HepG2 (cell line): Measurements from ENCODE around the gene GRIN2D. TPM values are rescaled to one million over a fixed set of nuclear protein-coding genes. Genes with fewer than 3 reads are reported as not detected.
A peak's percentile ranks its signal among the peaks of the same experiment; 100 is the strongest.

Experiments used
- ARID4A ChIP-seq: sonication (generic); formaldehyde crosslinking; IDR thresholded peaks from 2 replicates; pipeline ENCODE4 v1.5.0; 2020; ENCODE audit warnings: mild to moderate bottlenecking, missing genetic modification reagents, borderline replicate concordance
- ARNT2 ChIP-seq: sonication (generic); formaldehyde crosslinking; IDR thresholded peaks from 2 replicates; pipeline ENCODE4 v1.8.0; 2022; ENCODE audit warnings: mild to moderate bottlenecking, low read depth, missing genetic modification reagents, moderate library complexity
- CREM ChIP-seq, 2 experiments: sonication (generic) in 1 of 2; formaldehyde crosslinking in 1 of 2; IDR thresholded peaks; 2 replicates each; pipeline versions ENCODE4 v1.4.0 to v1.6.1; 2016 to 2020; ENCODE audit warnings: antibody characterized with exemption in 1 of 2, mild to moderate bottlenecking in 1 of 2, missing genetic modification reagents in 1 of 2
- EEA1 ChIP-seq: sonication (generic); formaldehyde crosslinking; IDR thresholded peaks from 2 replicates; pipeline ENCODE4 v1.5.1; 2020; ENCODE audit warnings: mild to moderate bottlenecking, missing genetic modification reagents, borderline replicate concordance
- GATA4 ChIP-seq: sonication (generic); IDR thresholded peaks from 2 replicates; pipeline ENCODE4 v1.6.1; 2016; ENCODE audit warnings: antibody characterized with exemption, low read depth, borderline replicate concordance
- GATAD2A ChIP-seq: IDR thresholded peaks from 2 replicates; pipeline ENCODE4 v1.6.1; 2016
- GFI1 ChIP-seq: sonication (generic); formaldehyde crosslinking; IDR thresholded peaks from 2 replicates; pipeline ENCODE4 v1.5.0; 2020; ENCODE audit warnings: missing genetic modification reagents, mild to moderate bottlenecking, borderline replicate concordance
- IRF1 ChIP-seq: sonication (generic); formaldehyde crosslinking; IDR thresholded peaks from 2 replicates; pipeline ENCODE4 v1.4.0; 2020; ENCODE audit warnings: low read depth, mild to moderate bottlenecking, missing genetic modification reagents
- JARID2 ChIP-seq: sonication (generic); formaldehyde crosslinking; IDR thresholded peaks from 2 replicates; pipeline ENCODE4 v1.8.1; 2023; ENCODE audit warnings: missing genetic modification reagents, inconsistent platforms; ENCODE audit not compliant: insufficient replicate concordance
- SAP130 ChIP-seq: IDR thresholded peaks from 2 replicates; pipeline ENCODE4 v1.6.1; 2016; ENCODE audit warnings: low read depth
- SNAPC2 ChIP-seq: sonication (generic); formaldehyde crosslinking; IDR thresholded peaks from 2 replicates; pipeline ENCODE4 v1.8.1; 2022; ENCODE audit warnings: mild to moderate bottlenecking, missing genetic modification reagents
- TBL1XR1 ChIP-seq: fragments of 150-350 bp; IDR thresholded peaks from 2 replicates; pipeline ENCODE4 v1.6.1; 2014; ENCODE audit warnings: borderline replicate concordance, low read length; ENCODE audit not compliant: partially characterized antibody
- TFDP1 ChIP-seq: IDR thresholded peaks from 2 replicates; pipeline ENCODE4 v1.6.1; 2016; ENCODE audit warnings: missing compliant biosample characterization, missing genetic modification reagents, borderline replicate concordance
- TOPORS ChIP-seq: sonication (generic); formaldehyde crosslinking; IDR thresholded peaks from 2 replicates; pipeline ENCODE4 v1.8.0; 2023; ENCODE audit warnings: mild to moderate bottlenecking, missing genetic modification reagents
- ZIK1 ChIP-seq: sonication (generic); formaldehyde crosslinking; IDR thresholded peaks from 2 replicates; pipeline ENCODE4 v1.5.0; 2020; ENCODE audit warnings: mild to moderate bottlenecking, low read depth, missing genetic modification reagents, borderline replicate concordance
- ZMAT5 ChIP-seq: sonication (generic); formaldehyde crosslinking; IDR thresholded peaks from 2 replicates; pipeline ENCODE4 v1.5.0; 2020; ENCODE audit warnings: mild to moderate bottlenecking, low read depth, missing genetic modification reagents, borderline replicate concordance
- ZNF414 ChIP-seq: sonication (generic); formaldehyde crosslinking; IDR thresholded peaks from 2 replicates; pipeline ENCODE4 v1.5.0; 2020; ENCODE audit warnings: missing genetic modification reagents
- ZNF607 ChIP-seq: sonication (generic); formaldehyde crosslinking; IDR thresholded peaks from 2 replicates; pipeline ENCODE4 v1.5.1; 2020; ENCODE audit warnings: missing genetic modification reagents, mild to moderate bottlenecking, borderline replicate concordance
- ZNF691 ChIP-seq: sonication (generic); formaldehyde crosslinking; IDR thresholded peaks from 2 replicates; pipeline ENCODE4 v1.4.0; 2020; ENCODE audit warnings: missing genetic modification reagents, low read depth, mild to moderate bottlenecking, borderline replicate concordance
- ZSCAN30 ChIP-seq: sonication (generic); formaldehyde crosslinking; IDR thresholded peaks from 2 replicates; pipeline ENCODE4 v1.5.0; 2020; ENCODE audit warnings: mild to moderate bottlenecking, missing genetic modification reagents
- polyA plus RNA-seq, 8 experiments: library from polyadenylated mRNA; depleted of rRNA in 3 of 8; stranded (reverse) in 7 of 8; unstranded in 1 of 8; fragments of >200 nt; fragmentation: Illumina TruSeq in 4 of 8; extraction: Trizol in 4 of 8; gene quantifications; 2 replicates each; pipeline versions ENCODE4 v1.2.1 to v1.2.3, GENCODE V29; 2011 to 2016; ENCODE audit warnings: low read depth in 4 of 8, missing spikeins in 1 of 8, mixed read lengths in 1 of 8; ENCODE audit not compliant: insufficient read depth in 1 of 8
- total RNA-seq, 5 experiments: library from RNA; depleted of rRNA; stranded (reverse); fragments of >200 nt; fragmentation: Illumina TruSeq; extraction: Trizol; gene quantifications; 2 replicates each; pipeline ENCODE4 v1.2.3, GENCODE V29; 2016; ENCODE audit warnings: low read depth in 1 of 5

The GRIN2D gene
- total and polyA plus RNA-seq, 2 of the 13 experiments (the other 11 are each of a cell fraction or from before 2014, with no cell fraction given): 0.02 to 0.13 TPM

- TF ChIP-seq GATA4: no peak
- TF ChIP-seq TBL1XR1: no peak
- TF ChIP-seq GATAD2A: 0 out of 2 replicates have a peak, but pooled peaks have one; percentile 11
- 0 out of 2 replicates have a peak, but pooled peaks have one; percentile 60 for TF ChIP-seq ZNF607 (CRISPR knock-in tag)
- peak; percentile 59 for TF ChIP-seq CREM (IDR thresholded peaks at IDR 0.05)
- TF ChIP-seq CREM (CRISPR knock-in tag; IDR thresholded peaks at IDR 0.05): no peak
- TF ChIP-seq ZMAT5: no peak
- no peak for TF ChIP-seq EEA1 (CRISPR knock-in tag)
- TF ChIP-seq ZNF414 (CRISPR knock-in tag): no peak
- peak; percentile 58 for TF ChIP-seq SAP130 (CRISPR knock-in tag)
- TF ChIP-seq ARNT2 (CRISPR knock-in tag): no peak
- 0 out of 2 replicates have a peak, but pooled peaks have one; percentile 42 for TF ChIP-seq ZIK1 (CRISPR knock-in tag)
- peak; percentile 75; the same call in 1 of the 2 replicates for TF ChIP-seq SNAPC2 (CRISPR knock-in tag)
- no peak for TF ChIP-seq IRF1 (CRISPR knock-in tag)
- TF ChIP-seq TOPORS (CRISPR knock-in tag): no peak
- no peak for TF ChIP-seq GFI1 (CRISPR knock-in tag)
- peak; percentile 53; the same call in 1 of the 2 replicates for TF ChIP-seq ARID4A
- no peak for TF ChIP-seq JARID2
- no peak for TF ChIP-seq ZNF691 (CRISPR knock-in tag)
- no peak for TF ChIP-seq ZSCAN30 (CRISPR knock-in tag)
- peak; percentile 20; the same call in 1 of the 2 replicates for TF ChIP-seq TFDP1 (CRISPR knock-in tag)
Measured at GRCh38 chr19:48400018-48400742, 6.7 kb downstream of the GRIN2D start (continued).
